HepG2 (cell line): ENCODE measurements around the gene ARHGEF4. TPM values are rescaled to one million over a fixed set of nuclear protein-coding genes. Genes with fewer than 3 reads are reported as not detected.
A peak's percentile ranks its signal among the peaks of the same experiment; 100 is the strongest.

Source experiments
- ATAC-seq: fragments of 200-7000 bp; cut with Tn5 transposase; 3 replicates; pipeline ENCODE4 v1.9.1; 2020; ENCODE audit warnings: mild to moderate bottlenecking, moderate library complexity
- BruUV-seq: library from RNA; stranded (reverse); fragments of 400-500 nt; replicated peaks from 2 replicates; lab custom pipeline; 2021; lab: Mats Ljungman, UMichigan
- CTCF ChIA-PET: fragments of 300-600 bp; formaldehyde crosslinking; extraction: SDS; loops from one replicate; lab custom pipeline; 2021; ENCODE audit warnings: low total read pairs, inconsistent platforms, low intra/inter-chr PET ratio; lab: Yijun Ruan, JAX
- POLR2A ChIA-PET: fragments of 350-600 bp; sonication (Branson Sonifier 250); formaldehyde crosslinking; loops from one replicate; lab custom pipeline; 2020; ENCODE audit warnings: antibody characterized with exemption, inconsistent platforms; lab: Yijun Ruan, JAX
- DNase-seq: peaks from one replicate; pipeline ENCODE4 v3.0.0-alpha.2; 2015; ENCODE audit warnings: low spot score
- FAIRE-seq: peaks from 3 replicates; lab custom pipeline; 2011; peaks lifted over from hg19 to GRCh38; lab: Jason Lieb, UNC
- H2AFZ ChIP-seq: one replicate; pipeline ENCODE4 v1.6.1; 2011; ENCODE audit warnings: low read length, inconsistent platforms
- H3K27ac ChIP-seq: fragments of 300-600 bp; 3 replicates; pipeline ENCODE4 v1.8.0; 2011; ENCODE audit warnings: mixed run types, mild to moderate bottlenecking, mixed read lengths, low read length, inconsistent platforms; ENCODE audit not compliant: insufficient read depth; ENCODE audit errors: extremely low read length
- H3K27me3 ChIP-seq, 2 experiments: fragments of 200-600 bp in 1 of 2; 2 replicates in 1 of 2; 3 replicates in 1 of 2; pipeline versions ENCODE4 v1.6.0 to v1.8.0; 2011; ENCODE audit warnings: low read length in 2 of 2, mild to moderate bottlenecking in 2 of 2, moderate library complexity in 2 of 2, inconsistent platforms in 1 of 2; ENCODE audit not compliant: insufficient read depth in 2 of 2, control insufficient read depth in 1 of 2
- H3K36me3 ChIP-seq, 2 experiments: fragments of 200-600 bp in 1 of 2; replicated peaks in 1 of 2; 2 replicates in 1 of 2; 3 replicates in 1 of 2; pipeline versions ENCODE4 v1.5.1 to v1.8.0; 2011; ENCODE audit warnings: low read length in 2 of 2, inconsistent platforms in 1 of 2; ENCODE audit not compliant: insufficient read depth in 2 of 2, control insufficient read depth in 1 of 2
- H3K4me1 ChIP-seq: 2 replicates; pipeline ENCODE4 v1.5.1; 2012; ENCODE audit warnings: low read length, inconsistent platforms; ENCODE audit not compliant: insufficient read depth
- H3K4me2 ChIP-seq: 2 replicates; pipeline ENCODE4 v1.6.0; 2011; ENCODE audit warnings: low read depth, low read length, inconsistent platforms
- H3K4me3 ChIP-seq, 3 experiments: fragments of 200-600 bp in 1 of 3; sonication (generic), shearing (Covaris generic) in 1 of 3; replicated peaks in 1 of 3; 2 replicates each; pipeline ENCODE4 v1.5.1; 2011 to 2016; ENCODE audit warnings: low read length in 3 of 3, inconsistent platforms in 2 of 3, low read depth in 2 of 3, mild to moderate bottlenecking in 2 of 3, control low read depth in 1 of 3, mixed read lengths in 1 of 3; ENCODE audit not compliant: insufficient read depth in 1 of 3
- H3K79me2 ChIP-seq: one replicate; pipeline ENCODE4 v1.6.1; 2011; ENCODE audit warnings: low read length, inconsistent platforms; ENCODE audit not compliant: insufficient read depth
- H3K9ac ChIP-seq: 2 replicates; pipeline ENCODE4 v1.6.0; 2011; ENCODE audit warnings: mild to moderate bottlenecking, low read depth, low read length, inconsistent platforms; ENCODE audit not compliant: insufficient read depth
- H3K9me3 ChIP-seq: 2 replicates; pipeline ENCODE4 v1.5.1; 2012; ENCODE audit warnings: mild to moderate bottlenecking, low read length
- H4K20me1 ChIP-seq: 2 replicates; pipeline ENCODE4 v1.6.0; 2011; ENCODE audit warnings: inconsistent platforms, mild to moderate bottlenecking, low read length, moderate library complexity; ENCODE audit not compliant: insufficient read depth
- FOXM1 ChIP-seq: sonication (generic); formaldehyde crosslinking; IDR thresholded peaks from 2 replicates; pipeline ENCODE4 v1.5.0; 2020; ENCODE audit warnings: missing genetic modification reagents
- GZF1 ChIP-seq: sonication (generic); formaldehyde crosslinking; IDR thresholded peaks from 2 replicates; pipeline ENCODE4 v1.5.1; 2020; ENCODE audit warnings: mild to moderate bottlenecking, missing genetic modification reagents
- HOXA5 ChIP-seq: sonication (generic); formaldehyde crosslinking; IDR thresholded peaks from 2 replicates; pipeline ENCODE4 v1.4.0; 2020; ENCODE audit warnings: missing genetic modification reagents
- PTBP1 ChIP-seq: fragments of 200-400 bp; formaldehyde crosslinking; IDR thresholded peaks from 2 replicates; pipeline ENCODE4 v1.6.1; 2018; ENCODE audit warnings: low read length, low read depth; ENCODE audit not compliant: poor library complexity, severe bottlenecking
- RAD21 ChIP-seq: fragments of 450-650 bp; formaldehyde crosslinking; IDR thresholded peaks from 2 replicates; pipeline ENCODE4 v1.5.0; 2020; ENCODE audit warnings: mild to moderate bottlenecking
- SMC3 ChIP-seq: IDR thresholded peaks from 2 replicates; pipeline ENCODE4 v1.6.1; 2011; ENCODE audit warnings: low read length, improper control_type of control experiment
- SP2 ChIP-seq: sonication (generic); formaldehyde crosslinking; IDR thresholded peaks from 2 replicates; pipeline ENCODE4 v1.5.1; 2020; ENCODE audit warnings: mild to moderate bottlenecking, missing genetic modification reagents
- STAG1 ChIP-seq: sonication (generic); formaldehyde crosslinking; IDR thresholded peaks from 2 replicates; pipeline ENCODE4 v1.4.0; 2020; ENCODE audit warnings: missing genetic modification reagents
- TEAD3 ChIP-seq: optimal IDR thresholded peaks from 2 replicates; pipeline ENCODE3; 2016; ENCODE audit warnings: borderline replicate concordance
- ZNF331 ChIP-seq: sonication (generic); formaldehyde crosslinking; IDR thresholded peaks from 2 replicates; pipeline ENCODE4 v1.4.0; 2020; ENCODE audit warnings: missing genetic modification reagents
- ZNF337 ChIP-seq: sonication (generic); formaldehyde crosslinking; IDR thresholded peaks from 2 replicates; pipeline ENCODE4 v1.5.1; 2020; ENCODE audit warnings: missing genetic modification reagents, low read depth, mild to moderate bottlenecking, borderline replicate concordance
- ZNF841 ChIP-seq: sonication (generic); formaldehyde crosslinking; IDR thresholded peaks from 2 replicates; pipeline ENCODE4 v1.8.1; 2023; ENCODE audit warnings: missing genetic modification reagents, borderline replicate concordance
- WGBS: methylation state at CpG from one replicate; pipeline ENCODE4 v1.1.6; 2017; ENCODE audit warnings: low lambda C conversion rate; 5-methylcytosine and 5-hydroxymethylcytosine counted together
- in situ Hi-C: cut with HindIII; loops from 2 replicates; pipeline ENCODE4 v1.10.0; 2017; ENCODE audit warnings: low pct_unique_long_range_greater_than_20kb; ENCODE audit not compliant: extremely low pct_ligation_motif_present
- intact Hi-C: fragments of 100-400 bp; cut with micrococcal nuclease; formaldehyde crosslinking; loops from one replicate; pipeline ENCODE4 v1.10.0; 2022; ENCODE audit not compliant: unreplicated experiment
- polyA plus RNA-seq, 8 experiments: library from polyadenylated mRNA; depleted of rRNA in 3 of 8; stranded (reverse) in 7 of 8; unstranded in 1 of 8; fragments of >200 nt; fragmentation: Illumina TruSeq in 4 of 8; extraction: Trizol in 4 of 8; gene quantifications; 2 replicates each; pipeline versions ENCODE4 v1.2.1 to v1.2.3, GENCODE V29; 2011 to 2016; ENCODE audit warnings: low read depth in 4 of 8, missing spikeins in 1 of 8, mixed read lengths in 1 of 8; ENCODE audit not compliant: insufficient read depth in 1 of 8
- total RNA-seq, 5 experiments: library from RNA; depleted of rRNA; stranded (reverse); fragments of >200 nt; fragmentation: Illumina TruSeq; extraction: Trizol; gene quantifications; 2 replicates each; pipeline ENCODE4 v1.2.3, GENCODE V29; 2016; ENCODE audit warnings: low read depth in 1 of 5
- TF ChIP-seq, protein P1 (sequence below), 2 experiments: sonication (generic) in 1 of 2; formaldehyde crosslinking in 1 of 2; IDR thresholded peaks; 2 replicates each; pipeline versions ENCODE4 v1.4.0 to v1.6.1; 2018 to 2020; ENCODE audit warnings: missing genetic modification reagents in 2 of 2, borderline replicate concordance in 1 of 2, low read depth in 1 of 2, mild to moderate bottlenecking in 1 of 2, missing biosample characterization in 1 of 2
- TF ChIP-seq, protein P2 (sequence below): sonication (generic); formaldehyde crosslinking; IDR thresholded peaks from 2 replicates; pipeline ENCODE4 v1.4.0; 2020; ENCODE audit warnings: missing genetic modification reagents, borderline replicate concordance
- TF ChIP-seq, protein P3 (sequence below): sonication (generic); formaldehyde crosslinking; IDR thresholded peaks from 2 replicates; pipeline ENCODE4 v1.4.0; 2020; ENCODE audit warnings: mild to moderate bottlenecking, missing genetic modification reagents

The ARHGEF4 gene
- total and polyA plus RNA-seq, 2 of the 13 experiments (the other 11 are each of a cell fraction or from before 2014, with no cell fraction given), result 0.11 to 0.13 TPM

DNA sequence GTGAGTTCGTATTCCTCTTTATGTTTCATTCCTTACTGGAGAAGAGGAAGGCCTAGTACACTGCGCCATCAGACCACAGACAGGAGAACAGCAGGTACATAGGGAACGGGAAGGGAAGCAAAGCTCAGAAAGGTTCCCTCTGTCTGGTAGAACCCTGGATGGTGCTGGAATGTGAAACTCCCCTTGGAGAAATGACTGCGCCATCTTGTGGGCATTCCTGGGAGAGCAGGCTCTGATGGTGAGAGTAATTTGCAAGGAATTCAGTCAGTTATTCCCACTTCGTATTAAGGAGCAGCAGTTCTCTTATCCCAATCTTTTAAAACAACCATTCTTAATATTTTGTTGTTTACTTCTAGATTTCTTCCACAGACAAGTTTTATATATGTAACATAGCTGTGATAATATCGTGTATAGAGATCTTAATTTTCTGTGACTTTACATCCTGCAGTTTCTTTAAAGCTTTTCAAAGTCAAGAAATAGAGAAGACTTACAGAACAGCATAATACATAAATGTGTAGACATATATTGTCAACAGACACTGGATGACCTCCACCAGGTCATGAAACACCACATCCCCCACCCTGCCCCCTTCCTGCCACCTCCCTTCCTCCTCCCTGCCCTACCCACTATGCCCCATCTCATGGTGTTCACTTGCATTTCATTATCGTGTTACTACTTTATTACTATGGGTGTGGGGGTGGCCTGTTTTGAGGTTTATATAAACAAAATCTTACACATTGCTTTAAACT, 83.9 kb downstream of the ARHGEF4 start:
- Histone ChIP-seq H3K4me2 (no peak overlapping the region), H3K9ac (no peak overlapping the region), H4K20me1 (no peaks in the 10 kb centered on the region), H3K79me2 (no peaks in the 10 kb centered on the region), H3K27me3 (peaks cover 6 to 29% of the 10 kb centered on the region in 2 experiments; a peak in 4 of 5 replicates), H3K4me3 (no peak overlapping the region), H3K36me3 (no peaks in the 10 kb centered on the region), H3K9me3 (no peaks in the 10 kb centered on the region), H3K4me1 (no peaks in the 10 kb centered on the region), H2AFZ (no peak overlapping the region), H3K27ac (no peak overlapping the region)
- FAIRE-seq (peak; percentile 96), ATAC-seq (peak; percentile 89), DNase-seq (peak; percentile 62)
- in situ Hi-C loops (no loop called here), intact Hi-C loops (loop anchor here (1.0 kb wide), 1 partner anchor 123 kb away; no protein-coding TSS in a partner anchor)
- POLR2A ChIA-PET, result no interaction called here
- 7% methylated on average over 7 of the region's 7 CpGs for WGBS
- CTCF ChIA-PET, result interaction anchor here (1.1 to 1.9 kb wide), 2 partner anchors 123 to 126 kb away, joined by 3 to 51 read pairs; no protein-coding TSS in a partner anchor
- BruUV-seq, result no TSS peak
- TF ChIP-seq SMC3, result peak; percentile 95
- TF ChIP-seq ZNF841 (CRISPR knock-in tag), result no peak
- TF ChIP-seq SP2 (CRISPR knock-in tag), result no peak
- TF ChIP-seq TEAD3 (CRISPR knock-in tag), result peak; percentile 98
- TF ChIP-seq, protein P1, sequence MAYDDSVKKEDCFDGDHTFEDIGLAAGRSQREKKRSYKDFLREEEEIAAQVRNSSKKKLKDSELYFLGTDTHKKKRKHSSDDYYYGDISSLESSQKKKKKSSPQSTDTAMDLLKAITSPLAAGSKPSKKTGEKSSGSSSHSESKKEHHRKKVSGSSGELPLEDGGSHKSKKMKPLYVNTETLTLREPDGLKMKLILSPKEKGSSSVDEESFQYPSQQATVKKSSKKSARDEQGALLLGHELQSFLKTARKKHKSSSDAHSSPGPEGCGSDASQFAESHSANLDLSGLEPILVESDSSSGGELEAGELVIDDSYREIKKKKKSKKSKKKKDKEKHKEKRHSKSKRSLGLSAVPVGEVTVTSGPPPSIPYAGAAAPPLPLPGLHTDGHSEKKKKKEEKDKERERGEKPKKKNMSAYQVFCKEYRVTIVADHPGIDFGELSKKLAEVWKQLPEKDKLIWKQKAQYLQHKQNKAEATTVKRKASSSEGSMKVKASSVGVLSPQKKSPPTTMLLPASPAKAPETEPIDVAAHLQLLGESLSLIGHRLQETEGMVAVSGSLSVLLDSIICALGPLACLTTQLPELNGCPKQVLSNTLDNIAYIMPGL (CRISPR knock-in tag; IDR thresholded peaks at IDR 0.05; ENCODE audit: borderline replicate concordance in 1 of 2, low read depth in 1 of 2), result 0 out of 4 replicates have a peak, but pooled peaks of 1 of the 2 experiments have one; percentile 26
- TF ChIP-seq FOXM1 (CRISPR knock-in tag), result no peak
- TF ChIP-seq, protein P2, sequence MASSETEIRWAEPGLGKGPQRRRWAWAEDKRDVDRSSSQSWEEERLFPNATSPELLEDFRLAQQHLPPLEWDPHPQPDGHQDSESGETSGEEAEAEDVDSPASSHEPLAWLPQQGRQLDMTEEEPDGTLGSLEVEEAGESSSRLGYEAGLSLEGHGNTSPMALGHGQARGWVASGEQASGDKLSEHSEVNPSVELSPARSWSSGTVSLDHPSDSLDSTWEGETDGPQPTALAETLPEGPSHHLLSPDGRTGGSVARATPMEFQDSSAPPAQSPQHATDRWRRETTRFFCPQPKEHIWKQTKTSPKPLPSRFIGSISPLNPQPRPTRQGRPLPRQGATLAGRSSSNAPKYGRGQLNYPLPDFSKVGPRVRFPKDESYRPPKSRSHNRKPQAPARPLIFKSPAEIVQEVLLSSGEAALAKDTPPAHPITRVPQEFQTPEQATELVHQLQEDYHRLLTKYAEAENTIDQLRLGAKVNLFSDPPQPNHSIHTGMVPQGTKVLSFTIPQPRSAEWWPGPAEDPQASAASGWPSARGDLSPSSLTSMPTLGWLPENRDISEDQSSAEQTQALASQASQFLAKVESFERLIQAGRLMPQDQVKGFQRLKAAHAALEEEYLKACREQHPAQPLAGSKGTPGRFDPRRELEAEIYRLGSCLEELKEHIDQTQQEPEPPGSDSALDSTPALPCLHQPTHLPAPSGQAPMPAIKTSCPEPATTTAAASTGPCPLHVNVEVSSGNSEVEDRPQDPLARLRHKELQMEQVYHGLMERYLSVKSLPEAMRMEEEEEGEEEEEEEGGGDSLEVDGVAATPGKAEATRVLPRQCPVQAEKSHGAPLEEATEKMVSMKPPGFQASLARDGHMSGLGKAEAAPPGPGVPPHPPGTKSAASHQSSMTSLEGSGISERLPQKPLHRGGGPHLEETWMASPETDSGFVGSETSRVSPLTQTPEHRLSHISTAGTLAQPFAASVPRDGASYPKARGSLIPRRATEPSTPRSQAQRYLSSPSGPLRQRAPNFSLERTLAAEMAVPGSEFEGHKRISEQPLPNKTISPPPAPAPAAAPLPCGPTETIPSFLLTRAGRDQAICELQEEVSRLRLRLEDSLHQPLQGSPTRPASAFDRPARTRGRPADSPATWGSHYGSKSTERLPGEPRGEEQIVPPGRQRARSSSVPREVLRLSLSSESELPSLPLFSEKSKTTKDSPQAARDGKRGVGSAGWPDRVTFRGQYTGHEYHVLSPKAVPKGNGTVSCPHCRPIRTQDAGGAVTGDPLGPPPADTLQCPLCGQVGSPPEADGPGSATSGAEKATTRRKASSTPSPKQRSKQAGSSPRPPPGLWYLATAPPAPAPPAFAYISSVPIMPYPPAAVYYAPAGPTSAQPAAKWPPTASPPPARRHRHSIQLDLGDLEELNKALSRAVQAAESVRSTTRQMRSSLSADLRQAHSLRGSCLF, result no peak
- no peak for TF ChIP-seq ZNF337
- no peak for TF ChIP-seq GZF1 (CRISPR knock-in tag)
- TF ChIP-seq, protein P3, sequence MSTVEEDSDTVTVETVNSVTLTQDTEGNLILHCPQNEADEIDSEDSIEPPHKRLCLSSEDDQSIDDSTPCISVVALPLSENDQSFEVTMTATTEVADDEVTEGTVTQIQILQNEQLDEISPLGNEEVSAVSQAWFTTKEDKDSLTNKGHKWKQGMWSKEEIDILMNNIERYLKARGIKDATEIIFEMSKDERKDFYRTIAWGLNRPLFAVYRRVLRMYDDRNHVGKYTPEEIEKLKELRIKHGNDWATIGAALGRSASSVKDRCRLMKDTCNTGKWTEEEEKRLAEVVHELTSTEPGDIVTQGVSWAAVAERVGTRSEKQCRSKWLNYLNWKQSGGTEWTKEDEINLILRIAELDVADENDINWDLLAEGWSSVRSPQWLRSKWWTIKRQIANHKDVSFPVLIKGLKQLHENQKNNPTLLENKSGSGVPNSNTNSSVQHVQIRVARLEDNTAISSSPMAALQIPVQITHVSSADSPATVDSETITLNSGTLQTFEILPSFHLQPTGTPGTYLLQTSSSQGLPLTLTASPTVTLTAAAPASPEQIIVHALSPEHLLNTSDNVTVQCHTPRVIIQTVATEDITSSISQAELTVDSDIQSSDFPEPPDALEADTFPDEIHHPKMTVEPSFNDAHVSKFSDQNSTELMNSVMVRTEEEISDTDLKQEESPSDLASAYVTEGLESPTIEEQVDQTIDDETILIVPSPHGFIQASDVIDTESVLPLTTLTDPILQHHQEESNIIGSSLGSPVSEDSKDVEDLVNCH (CRISPR knock-in tag), result no peak
- TF ChIP-seq HOXA5 (CRISPR knock-in tag), result no peak
- TF ChIP-seq RAD21 (CRISPR knock-in tag), result peak; percentile 50; the same call in 1 of the 2 replicates
- no peak for TF ChIP-seq PTBP1
- TF ChIP-seq ZNF331 (CRISPR knock-in tag), result 0 out of 2 replicates have a peak, but pooled peaks have one; percentile 31
- peak; percentile 67 for TF ChIP-seq STAG1 (CRISPR knock-in tag)
